GM19452 (cell line): ENCODE results near the gene TMEM17.

Experiments
- ATAC-seq: cut with Tn5 transposase; IDR thresholded peaks from one replicate; pipeline ENCODE4 v1.9.1; 2021; ENCODE audit not compliant: unreplicated experiment

The TMEM17 gene

GRCh38 chr2:62474176-62474575, 31.8 kb downstream of the TMEM17 start:
- ATAC-seq: no peak

GRCh38 chr2:62473246-62473827, 32.7 kb downstream of the TMEM17 start:
- no peak for ATAC-seq

- no peak for ATAC-seq
These were observed 33.7 kb downstream of the TMEM17 start for GRCh38 chr2:62472312-62472711.

GRCh38 chr2:62471816-62472215, 34.2 kb downstream of the TMEM17 start:
- ATAC-seq: no peak

- no peak for ATAC-seq
These were observed 34.6 kb downstream of the TMEM17 start for GRCh38 chr2:62471404-62471803.

GRCh38 chr2:62469548-62469947, 36.4 kb downstream of the TMEM17 start:
- no peak for ATAC-seq

- ATAC-seq: no peak
These were observed 36.9 kb downstream of the TMEM17 start for GRCh38 chr2:62469114-62469513.

- no peak for ATAC-seq
These were observed 38.3 kb downstream of the TMEM17 start for GRCh38 chr2:62467475-62468321.

- no peak for ATAC-seq
These were observed 38.9 kb downstream of the TMEM17 start for GRCh38 chr2:62467100-62467474.

GRCh38 chr2:62466503-62466854, 39.5 kb downstream of the TMEM17 start:
- ATAC-seq: no peak

GRCh38 chr2:62465741-62466502, 40.1 kb downstream of the TMEM17 start:
- no peak for ATAC-seq

GRCh38 chr2:62465039-62465740, 40.8 kb downstream of the TMEM17 start:
- no peak for ATAC-seq

GRCh38 chr2:62464221-62465007, 41.6 kb downstream of the TMEM17 start:
- ATAC-seq: no peak

- ATAC-seq: no peak
These were observed 43.8 kb downstream of the TMEM17 start for GRCh38 chr2:62462211-62462610.

GRCh38 chr2:62461707-62462106, 44.3 kb downstream of the TMEM17 start:
- ATAC-seq: no peak

- ATAC-seq: no peak
These were observed 44.9 kb downstream of the TMEM17 start for GRCh38 chr2:62461017-62461553.

GRCh38 chr2:62460175-62460574, 45.8 kb downstream of the TMEM17 start:
- ATAC-seq: no peak

GRCh38 chr2:62459672-62460071, 46.3 kb downstream of the TMEM17 start:
- no peak for ATAC-seq

GRCh38 chr2:62459106-62459505, 46.9 kb downstream of the TMEM17 start:
- no peak for ATAC-seq

GRCh38 chr2:62458671-62459081, 47.3 kb downstream of the TMEM17 start:
- no peak for ATAC-seq
